Progenitor cell of endocrine pancreas (in vitro differentiated cells): Measurements from ENCODE around the gene VMA21. TPM values are rescaled to one million over a fixed set of nuclear protein-coding genes. Genes with fewer than 3 reads are reported as not detected.
A peak's percentile ranks its signal among the peaks of the same experiment; 100 is the strongest.

Source experiments
- DNase-seq: peaks from one replicate; pipeline ENCODE4 v3.0.0; 2021; ENCODE audit warnings: low spot score; ENCODE audit not compliant: unreplicated experiment
- H3K27ac Mint-ChIP-seq: 2 replicates; pipeline ENCODE4 v1.8.0; 2021; ENCODE audit warnings: mild to moderate bottlenecking, moderate library complexity, mixed read lengths
- H3K27me3 Mint-ChIP-seq: 2 replicates; pipeline ENCODE4 v1.8.0; 2021; ENCODE audit warnings: mixed read lengths
- H3K36me3 Mint-ChIP-seq: 2 replicates; pipeline ENCODE4 v1.8.0; 2022; ENCODE audit warnings: mixed read lengths; ENCODE audit not compliant: insufficient read depth
- H3K4me1 Mint-ChIP-seq: 2 replicates; pipeline ENCODE4 v1.8.0; 2021; ENCODE audit warnings: low read depth, mixed read lengths
- H3K4me3 Mint-ChIP-seq: 2 replicates; pipeline ENCODE4 v1.8.0; 2021; ENCODE audit warnings: low read depth, mild to moderate bottlenecking, moderate library complexity, mixed read lengths
- H3K9me3 Mint-ChIP-seq: 2 replicates; pipeline ENCODE4 v1.8.0; 2021; ENCODE audit warnings: low read depth, mixed read lengths
- CTCF ChIP-seq: fragments of 200-600 bp; sonication (generic); IDR thresholded peaks from one replicate; pipeline ENCODE4 v1.5.0; 2021; ENCODE audit warnings: antibody characterized with exemption, mild to moderate bottlenecking; ENCODE audit not compliant: unreplicated experiment
- total RNA-seq: library from RNA; stranded (reverse); gene quantifications from 2 replicates; pipeline ENCODE4 v1.2.1, GENCODE V29; 2021

Gene VMA21
- total RNA-seq, 1 donor from 2014 or later: 41.6 TPM

- H3K27me3 Mint-ChIP-seq: peaks cover 32% of the 10 kb centered on the region
- H3K27ac Mint-ChIP-seq: no peak overlapping the region
- TF ChIP-seq CTCF: no peak
- peaks cover 2% of the 10 kb centered on the region for H3K36me3 Mint-ChIP-seq
- no peak overlapping the region for H3K4me3 Mint-ChIP-seq
- no peak for DNase-seq
- H3K4me1 Mint-ChIP-seq: no peaks in the 10 kb centered on the region
- peaks cover 36% of the 10 kb centered on the region for H3K9me3 Mint-ChIP-seq
These were observed 31.4 kb upstream of the VMA21 start for GRCh38 chrX:151365579-151365978.

DNA sequence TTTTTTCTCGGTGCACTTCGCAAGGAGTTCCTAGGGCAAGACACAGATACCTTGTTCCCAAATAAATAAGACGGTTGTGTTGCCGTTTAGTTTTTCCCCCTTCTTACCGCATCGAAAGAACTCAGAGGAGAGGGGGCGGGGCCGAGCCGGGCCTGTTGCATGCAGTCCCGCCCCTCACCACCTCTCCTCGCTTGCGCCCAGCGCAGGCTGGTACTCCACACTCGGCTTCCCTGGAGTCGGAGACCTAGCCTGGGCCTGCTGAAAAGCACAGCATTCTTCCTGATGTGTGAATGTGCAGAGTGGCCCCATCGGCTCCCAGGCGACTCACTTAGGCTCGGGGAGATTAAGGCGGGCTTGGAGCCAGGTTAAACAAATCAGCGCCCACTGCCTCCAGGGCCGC lies 26.1 kb upstream of the VMA21 start:
- no peak overlapping the region for H3K27ac Mint-ChIP-seq
- H3K9me3 Mint-ChIP-seq: peaks cover 21% of the 10 kb centered on the region
- peak; percentile 12 for DNase-seq
- H3K4me3 Mint-ChIP-seq: no peak overlapping the region
- TF ChIP-seq CTCF: peak; percentile 12
- H3K36me3 Mint-ChIP-seq: peaks cover 2% of the 10 kb centered on the region
- H3K27me3 Mint-ChIP-seq: peaks cover 33% of the 10 kb centered on the region
- no peaks in the 10 kb centered on the region for H3K4me1 Mint-ChIP-seq

DNA sequence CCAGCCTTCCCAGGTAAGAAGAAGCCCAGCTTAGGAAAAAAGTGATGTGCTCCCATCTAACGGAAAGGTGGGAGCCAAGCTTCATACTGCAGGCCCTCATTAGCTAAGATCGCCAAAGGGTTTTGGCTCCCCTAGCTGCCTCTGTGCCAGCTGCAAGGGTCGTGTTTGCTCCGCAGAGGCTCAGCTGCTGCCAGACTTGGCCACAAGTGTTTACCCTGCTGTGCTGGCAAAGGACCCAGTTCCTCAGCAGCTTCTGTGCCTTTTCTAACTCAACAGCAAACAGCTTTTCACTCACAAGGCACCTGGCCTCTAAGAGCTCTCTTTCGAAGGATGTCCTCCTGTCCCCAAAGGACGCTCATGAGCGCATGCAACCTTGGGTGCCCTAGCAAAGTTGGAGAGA lies 12.2 kb upstream of the VMA21 start:
- Mint-ChIP-seq H3K27me3 (peaks cover 6% of the 10 kb centered on the region), H3K4me3 (no peak overlapping the region), H3K27ac (no peak overlapping the region), H3K36me3 (no peaks in the 10 kb centered on the region), H3K4me1 (no peaks in the 10 kb centered on the region), H3K9me3 (peaks cover 7% of the 10 kb centered on the region)
- DNase-seq: no peak
- TF ChIP-seq CTCF: no peak

- Mint-ChIP-seq H3K27ac (no peak overlapping the region), H3K9me3 (peaks cover 9% of the 10 kb centered on the region), H3K36me3 (no peaks in the 10 kb centered on the region), H3K27me3 (peaks cover 6% of the 10 kb centered on the region), H3K4me3 (no peak overlapping the region), H3K4me1 (no peaks in the 10 kb centered on the region)
- no peak for TF ChIP-seq CTCF
- DNase-seq: no peak
These were observed 10.1 kb upstream of the VMA21 start for GRCh38 chrX:151386838-151387459.

DNA sequence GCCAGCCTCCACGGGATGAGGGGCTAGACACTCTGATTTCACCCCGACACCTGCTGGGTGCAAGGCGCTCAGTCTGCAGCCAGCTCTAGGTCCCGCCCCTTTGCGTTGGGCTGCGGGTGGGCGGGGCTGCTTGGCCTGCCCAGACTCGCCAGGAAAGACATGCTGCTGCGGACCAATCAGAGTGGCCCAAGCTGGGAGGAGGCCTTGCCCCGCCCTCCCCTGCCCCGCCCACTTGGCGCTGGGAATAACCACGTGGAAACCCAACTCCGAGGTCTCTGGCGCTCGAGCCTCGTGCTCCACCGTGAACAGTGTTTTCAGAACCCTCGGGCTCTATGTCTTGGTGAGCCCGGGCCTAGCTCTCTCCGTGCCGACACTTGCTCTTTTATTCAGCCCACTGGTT lies 5.3 kb upstream of the VMA21 start:
- H3K4me3 Mint-ChIP-seq: no peak overlapping the region
- no peak for TF ChIP-seq CTCF
- no peak for DNase-seq
- H3K9me3 Mint-ChIP-seq: peaks cover 12% of the 10 kb centered on the region
- H3K4me1 Mint-ChIP-seq: peaks cover 6% of the 10 kb centered on the region
- no peak overlapping the region for H3K27ac Mint-ChIP-seq
- H3K27me3 Mint-ChIP-seq: no peaks in the 10 kb centered on the region
- no peaks in the 10 kb centered on the region for H3K36me3 Mint-ChIP-seq
